ENCODE data around the gene DDR2. TPM values are rescaled to one million over a fixed set of nuclear protein-coding genes. Genes with fewer than 3 reads are reported as not detected.

Gene DDR2
- 0.32 to 0.69 TPM (median 0.44 TPM) in 5 replicates for total RNA-seq (2022; extraction: Qiagen RNA extraction)

GRCh38 chr1:162632217-162632666, at the start of gene DDR2:
TSS of gene DDR2 (plus strand) at chr1:162632464. CDS start at chr1:162719064, 86,600 bp downstream.

DNA sequence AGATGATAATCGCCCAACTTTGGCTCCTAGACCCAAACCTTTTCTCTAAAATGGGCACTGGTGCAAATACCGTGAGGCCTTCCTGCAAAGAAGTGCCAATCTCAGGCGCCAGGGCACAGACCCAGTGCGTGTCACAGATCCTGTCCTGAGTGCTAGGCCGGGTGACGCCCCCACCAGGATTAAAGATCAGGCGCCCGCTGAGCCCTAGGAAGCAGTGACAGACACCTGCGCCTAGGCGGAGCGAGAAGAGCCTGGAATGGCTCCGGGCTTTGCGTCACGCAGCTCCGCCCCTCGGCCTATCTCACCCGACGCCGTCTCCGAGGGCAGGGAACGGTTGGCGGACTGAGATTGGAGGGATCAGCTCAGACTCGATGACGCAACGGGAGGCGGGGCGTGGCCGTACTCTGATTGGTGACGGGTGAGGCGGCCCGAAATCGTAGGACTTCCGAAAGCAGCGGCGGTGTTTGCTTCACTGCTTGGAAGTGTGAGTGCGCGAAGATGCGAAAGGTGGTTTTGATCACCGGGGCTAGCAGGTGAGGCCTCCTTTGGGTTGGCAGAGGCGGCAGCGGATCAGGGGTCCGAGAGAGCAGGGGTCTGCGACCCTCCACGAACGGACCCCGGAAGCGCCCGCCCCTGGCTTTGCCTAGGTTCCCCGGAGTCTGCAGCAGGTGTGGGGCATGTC, 158.2 kb downstream of the DDR2 start, which contains the start of gene HSD17B7:
HSD17B7 (plus strand) TSS at position 400 of the 682 bp plus-strand sequence; CDS start at position 499, 99 bp downstream.

Other genes starting within 250 kb of the DDR2 start
- gene SH2D1B, start 220.3 kb upstream of the DDR2 start, total RNA-seq (2022; extraction: Qiagen RNA extraction): 0.10 to 0.20 TPM (median 0.10 TPM) in 5 replicates
- 16.3 to 21.1 TPM (median 19.2 TPM) in 5 replicates for gene UHMK1, start 134.6 kb upstream of the DDR2 start, total RNA-seq (2022; extraction: Qiagen RNA extraction)
- 28.1 to 38.0 TPM (median 31.6 TPM) in 5 replicates for gene UAP1, start 70.7 kb upstream of the DDR2 start, total RNA-seq (2022; extraction: Qiagen RNA extraction)
- gene HSD17B7, start 158.2 kb downstream of the DDR2 start, total RNA-seq (2022; extraction: Qiagen RNA extraction): 8.0 to 9.6 TPM (median 9.0 TPM) in 5 replicates
- gene CCDC190, start 228.7 kb downstream of the DDR2 start, total RNA-seq (2022; extraction: Qiagen RNA extraction): not detected in 5 replicates